Stromal cell of bone marrow (primary cell): ENCODE results near the gene GRIK5.
"Not testable (repeated sequence)": the region's sequence is repeated elsewhere in the genome, so short reads cannot be mapped to it uniquely, and the experiment has no call there.

Source experiments
- DNase-seq: peaks from one replicate; pipeline ENCODE4 v3.0.0-alpha.2; 2012; ENCODE audit warnings: low read depth

GRIK5 gene

GRCh38 chr19:42017040-42017439 is 53.0 kb downstream of the GRIK5 start:
- DNase-seq = no peak

- not testable (repeated sequence) for DNase-seq
These were observed 57.3 kb downstream of the GRIK5 start for GRCh38 chr19:42012747-42013146.

- DNase-seq = no peak
These were observed 59.5 kb downstream of the GRIK5 start for GRCh38 chr19:42010245-42011126.

DNA sequence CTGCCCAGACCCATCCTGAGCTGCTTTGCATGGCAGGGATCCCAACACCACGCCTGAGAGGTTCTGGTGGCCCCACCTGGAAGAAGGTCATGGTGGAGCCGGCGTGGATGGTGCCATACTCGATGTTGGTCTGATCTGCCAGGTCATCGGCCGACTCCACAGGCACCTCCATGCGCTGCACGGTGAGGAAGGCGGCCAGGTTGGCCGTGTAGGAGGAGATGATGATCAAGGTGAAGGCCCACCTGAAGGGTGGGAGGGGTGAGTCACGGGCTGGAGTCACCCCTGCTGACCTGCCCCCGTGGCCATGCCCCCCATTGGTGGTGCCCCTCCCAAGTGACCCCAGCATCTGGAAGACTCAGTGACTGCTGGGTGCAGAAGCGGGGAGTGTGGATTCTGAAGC is 63.4 kb downstream of the GRIK5 start:
- no peak for DNase-seq

DNA sequence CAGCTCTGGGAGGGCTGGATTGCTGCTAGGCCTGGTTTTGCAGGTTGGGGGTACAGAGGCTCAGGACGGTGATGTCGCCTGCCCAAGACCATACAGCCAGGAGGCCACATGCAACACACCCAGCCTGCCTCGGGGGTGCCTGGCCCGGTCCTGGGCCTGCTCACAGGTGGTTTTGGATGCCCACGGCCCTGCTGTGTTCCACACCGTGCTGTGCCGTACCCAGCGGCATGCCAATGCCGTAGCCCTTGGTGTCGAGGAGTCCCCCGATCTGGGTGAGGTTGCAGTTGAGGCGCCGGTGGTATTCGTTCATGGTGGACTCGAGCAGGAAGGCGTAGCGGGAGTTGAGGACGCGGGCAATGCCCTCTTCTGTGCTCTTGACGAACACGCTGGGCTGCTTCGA is 64.5 kb downstream of the GRIK5 start:
- DNase-seq = no peak

- no peak for DNase-seq
These were observed 66.3 kb downstream of the GRIK5 start for GRCh38 chr19:42003506-42004294.

- DNase-seq = no peak
These were observed 70.2 kb downstream of the GRIK5 start for GRCh38 chr19:41999878-42000208.

GRCh38 chr19:41999071-41999877 is 70.7 kb downstream of the GRIK5 start:
- DNase-seq = no peak

DNA sequence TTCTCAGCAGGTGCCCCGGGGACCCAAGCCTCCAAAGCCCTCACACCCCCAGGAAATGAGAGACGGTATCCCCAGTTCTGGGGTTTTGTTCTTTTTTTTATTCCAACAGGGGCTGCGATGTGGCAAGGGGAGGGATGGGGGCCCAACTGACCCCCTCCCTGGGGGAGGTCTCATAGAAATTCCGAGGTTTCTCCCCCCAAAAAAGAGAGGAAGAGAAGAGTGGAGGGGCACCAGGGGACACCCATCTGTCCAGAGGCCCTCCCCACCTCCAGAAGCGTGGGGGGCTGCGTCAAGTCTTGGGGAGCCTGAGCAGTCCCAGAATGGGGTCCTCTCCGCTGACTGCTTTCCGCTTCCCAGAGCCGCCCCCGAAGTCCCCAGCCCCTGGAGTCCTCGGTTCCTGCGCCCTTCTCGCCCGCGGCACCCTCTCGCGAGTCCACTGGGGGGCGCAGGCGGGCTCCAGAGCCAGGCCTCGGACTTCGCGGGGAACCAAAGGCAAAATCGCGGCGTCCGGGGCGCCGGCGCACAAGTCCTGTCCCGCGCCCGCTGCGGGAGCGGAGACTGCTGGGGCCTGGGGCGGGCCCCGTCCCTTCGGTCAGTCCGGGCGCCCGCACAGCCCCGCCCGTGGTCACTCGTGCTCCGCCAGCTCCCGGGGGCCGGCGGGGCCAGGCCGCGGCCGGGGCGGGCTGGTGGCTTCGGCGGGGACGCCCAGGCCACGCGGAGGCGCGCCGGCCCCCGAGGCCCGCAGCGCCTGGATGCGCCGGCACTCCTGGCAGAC is 71.6 kb downstream of the GRIK5 start:
- no peak for DNase-seq

DNA sequence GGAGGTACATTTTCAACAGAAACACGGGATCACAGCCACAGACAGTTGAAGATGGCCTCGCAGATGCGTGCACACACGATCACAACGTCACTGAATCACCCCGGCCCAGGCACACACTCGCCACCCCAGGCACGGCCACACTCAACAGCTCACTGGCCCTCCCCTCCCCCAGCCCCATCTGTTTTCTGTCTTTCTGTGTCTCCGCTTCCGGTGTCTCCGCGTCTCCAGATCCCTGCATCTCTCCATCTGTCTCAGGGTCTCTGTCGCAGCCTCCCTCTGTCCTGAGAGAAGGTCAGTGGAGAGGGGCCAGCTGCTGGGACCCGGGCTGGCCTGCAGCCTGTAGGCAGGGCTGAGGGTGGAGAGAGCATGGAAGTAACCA is 72.2 kb downstream of the GRIK5 start:
- no peak for DNase-seq

GRCh38 chr19:41997121-41997850 is 72.7 kb downstream of the GRIK5 start:
- no peak for DNase-seq

GRCh38 chr19:41995959-41996797 is 73.8 kb downstream of the GRIK5 start:
- DNase-seq = no peak

DNA sequence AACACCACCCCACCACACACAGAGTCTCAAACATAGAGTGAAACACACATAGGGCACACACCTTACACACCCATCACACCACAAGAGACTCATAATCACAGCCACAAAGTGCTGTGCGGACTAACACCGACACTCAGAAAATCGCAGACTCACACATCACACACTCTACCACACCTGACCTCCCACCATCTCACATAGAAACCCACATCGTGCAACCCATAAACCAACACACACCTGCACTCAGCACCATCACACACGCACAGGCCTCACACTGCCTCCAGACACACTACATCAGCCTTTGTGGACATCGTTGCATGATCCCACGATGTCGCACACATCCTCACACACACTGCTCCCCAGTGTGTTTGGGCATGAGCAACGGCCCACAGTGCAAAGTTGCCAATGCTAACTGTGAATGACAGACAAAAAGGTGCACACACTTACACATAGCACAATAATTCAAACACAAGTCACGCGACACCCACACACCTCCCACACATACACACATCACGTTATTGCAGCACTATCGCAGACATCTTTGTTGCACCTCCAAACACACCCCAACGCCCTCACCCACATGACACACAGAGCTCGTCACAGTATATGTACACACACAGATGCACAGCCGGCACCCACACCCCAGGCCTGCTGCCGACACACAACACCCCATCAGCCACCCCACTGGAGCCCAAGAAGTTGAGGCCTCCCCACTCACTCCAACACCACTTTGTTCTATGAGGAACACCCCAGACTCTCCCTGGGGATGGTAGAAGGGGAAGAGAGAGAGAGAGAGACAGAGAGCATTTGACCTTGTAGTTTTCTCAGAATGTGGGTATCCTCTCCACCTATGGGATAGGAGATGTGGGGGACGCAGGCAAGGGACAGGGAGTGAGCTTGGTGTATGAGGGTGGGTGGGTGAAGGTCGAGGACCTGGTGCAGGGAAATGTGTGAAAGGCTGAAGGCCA is 74.7 kb downstream of the GRIK5 start:
- no peak for DNase-seq

DNA sequence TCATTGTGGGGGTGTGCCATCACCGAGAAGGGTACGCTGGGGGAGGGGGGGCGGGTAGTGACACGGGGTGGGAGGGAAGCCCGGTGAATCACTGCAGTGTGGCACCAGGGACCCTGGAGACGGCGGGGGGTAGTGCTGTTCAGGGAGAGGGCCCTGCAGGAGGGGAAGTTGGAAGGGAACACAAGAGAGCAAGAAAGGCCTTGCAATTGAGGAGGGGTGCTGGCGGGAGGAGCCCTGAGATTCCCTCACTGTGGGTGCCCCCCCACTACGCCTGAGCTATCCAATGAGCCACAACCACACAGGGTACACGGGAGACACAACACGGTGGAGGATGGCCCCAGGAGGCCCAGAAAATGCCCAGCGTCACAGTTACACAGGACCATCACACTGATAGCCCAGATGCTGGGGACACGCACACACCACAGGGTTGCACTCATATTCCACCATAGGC is 75.5 kb downstream of the GRIK5 start:
- no peak for DNase-seq

DNA sequence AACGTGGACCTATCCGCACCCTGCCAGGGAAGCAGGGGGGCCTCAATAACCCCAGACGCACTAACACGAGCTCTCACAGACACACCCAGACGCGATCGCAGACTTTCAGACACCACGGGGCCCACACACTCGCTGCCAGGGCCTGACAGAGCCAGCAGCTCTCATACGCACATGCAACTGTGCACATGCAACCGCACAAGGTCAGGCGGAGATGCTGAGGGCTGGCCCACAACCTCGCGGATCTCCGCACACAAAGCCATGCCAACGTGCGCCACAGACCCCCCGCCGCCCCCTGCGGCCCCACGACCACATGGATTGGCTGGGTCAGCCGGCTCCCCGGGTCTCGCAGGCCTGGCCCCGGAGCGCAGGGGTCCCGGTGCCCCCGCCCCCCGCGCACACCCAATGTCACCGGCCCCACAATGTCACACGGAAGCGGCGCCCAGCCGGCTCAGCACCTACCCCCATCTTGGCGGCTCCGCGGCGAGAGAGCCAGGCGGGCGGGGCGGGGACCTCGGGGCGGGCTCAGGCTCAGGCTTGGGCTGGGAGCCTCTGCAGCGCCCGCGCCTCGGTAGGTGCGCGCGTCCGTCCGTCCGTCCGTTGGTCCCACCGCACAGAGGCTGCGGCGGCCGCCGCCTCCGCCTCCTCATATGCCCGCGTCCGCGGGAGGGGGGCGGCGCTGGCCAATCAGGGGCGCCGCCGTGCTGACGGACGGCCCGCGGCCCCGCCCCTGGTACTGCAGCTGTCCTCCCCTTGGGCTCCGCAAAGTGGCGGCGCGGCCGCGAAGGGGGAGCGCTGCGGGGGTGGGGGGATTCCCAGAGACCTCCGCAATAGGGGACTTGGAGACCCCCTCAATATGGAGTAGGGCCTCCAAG is 76.2 kb downstream of the GRIK5 start, which contains the start of gene ATP1A3:
Gene ATP1A3, minus strand, starts transcription at position 619 of the 872 bp plus-strand sequence. Its CDS starts 154 bp downstream, at position 465.
- no peak for DNase-seq

DNA sequence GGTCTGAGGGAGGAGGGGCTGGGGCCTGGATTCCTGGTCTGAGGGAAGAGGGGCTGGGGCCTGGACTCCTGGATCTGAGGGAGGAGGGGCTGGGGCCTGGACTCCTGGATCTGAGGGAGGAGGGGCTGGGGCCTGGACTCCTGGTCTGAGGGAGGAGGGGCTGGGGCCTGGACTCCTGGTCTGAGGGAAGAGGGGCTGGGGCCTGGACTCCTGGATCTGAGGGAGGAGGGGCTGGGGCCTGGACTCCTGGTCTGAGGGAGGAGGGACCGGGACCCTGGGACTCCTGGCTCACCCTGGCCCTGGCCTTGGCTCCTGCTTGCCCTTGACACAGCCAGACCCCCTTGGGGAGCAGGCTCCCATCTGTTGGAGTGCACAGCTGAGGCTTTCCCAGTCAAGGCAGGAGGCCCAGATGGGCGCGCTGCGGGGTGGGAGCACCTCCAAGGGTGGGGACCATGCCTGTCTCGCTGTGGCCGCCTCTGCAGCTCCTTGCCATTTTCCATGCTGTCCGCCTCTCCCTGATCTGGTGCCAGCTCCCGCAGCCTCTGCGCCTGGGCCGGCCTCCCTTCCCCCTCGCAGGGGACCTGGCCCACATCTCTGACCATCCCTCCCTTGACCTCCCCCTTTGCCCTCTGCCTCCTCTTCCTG is 78.0 kb downstream of the GRIK5 start:
- DNase-seq = not testable (repeated sequence)

- no peak for DNase-seq
These were observed 79.0 kb downstream of the GRIK5 start for GRCh38 chr19:41991025-41991424.
